B cell (primary cell): Measurements from ENCODE around the gene TBC1D1. TPM values are rescaled to one million over a fixed set of nuclear protein-coding genes. Genes with fewer than 3 reads are reported as not detected.
A peak's percentile ranks its signal among the peaks of the same experiment; 100 is the strongest.

ENCODE experiments used
- ATAC-seq: fragments of 200-7000 bp; cut with Tn5 transposase; one replicate; pipeline ENCODE4 v1.10.0; 2021; ENCODE audit warnings: low read depth, mild to moderate bottlenecking, moderate number of reproducible peaks, moderate library complexity
- CTCF ChIA-PET: fragments of 350-600 bp; sonication (Branson Sonifier 250); formaldehyde crosslinking; loops from one replicate; lab custom pipeline; 2021; ENCODE audit warnings: antibody characterized with exemption, inconsistent platforms; lab: Charles Lee
- POLR2A ChIA-PET: fragments of 350-600 bp; sonication (Branson Sonifier 250); formaldehyde crosslinking; loops from one replicate; lab custom pipeline; 2021; ENCODE audit warnings: antibody characterized with exemption; lab: Charles Lee
- DNase-seq: peaks from one replicate; pipeline ENCODE4 v3.0.0; 2013
- H2AFZ ChIP-seq: 2 replicates; pipeline ENCODE4 v1.6.1; 2012; ENCODE audit warnings: mild to moderate bottlenecking, low read depth, low read length; ENCODE audit not compliant: insufficient read depth, poor library complexity, severe bottlenecking
- H3K27ac ChIP-seq, 2 donors: 1 replicate in 1 of 2; 2 replicates in 1 of 2; pipeline ENCODE4 v1.5.1; 2012 to 2013; ENCODE audit warnings: low read length in 2 of 2, mild to moderate bottlenecking in 2 of 2, moderate library complexity in 1 of 2
- H3K27me3 ChIP-seq, 4 experiments: fragments of 200-600 bp in 1 of 4; sonication (generic) in 1 of 4; replicated peaks in 1 of 4; 1 replicate in 2 of 4; 2 replicates in 2 of 4; pipeline versions ENCODE4 v1.6.1 to v1.7.0; 2013 to 2016; ENCODE audit warnings: low read length in 3 of 4, mild to moderate bottlenecking in 2 of 4, mixed read lengths in 1 of 4, moderate library complexity in 1 of 4; ENCODE audit not compliant: insufficient read depth in 4 of 4, control insufficient read depth in 3 of 4; ENCODE audit errors: control extremely low read depth in 1 of 4
- H3K36me3 ChIP-seq, 2 experiments: replicated peaks in 1 of 2; 1 replicate in 1 of 2; 2 replicates in 1 of 2; pipeline versions ENCODE4 v1.6.1 to v1.7.1; 2013; ENCODE audit warnings: low read length in 1 of 2; ENCODE audit not compliant: insufficient read depth in 2 of 2, control insufficient read depth in 1 of 2; ENCODE audit errors: control extremely low read depth in 1 of 2, extremely low read depth in 1 of 2
- H3K4me1 ChIP-seq, 2 donors: fragments of 200-600 bp in 1 of 2; sonication (generic) in 1 of 2; 1 replicate in 1 of 2; 2 replicates in 1 of 2; pipeline versions ENCODE4 v1.5.1 to v1.6.1; 2013 to 2017; ENCODE audit warnings: low read length in 2 of 2; ENCODE audit not compliant: control insufficient read depth in 2 of 2, insufficient read depth in 2 of 2
- H3K4me2 ChIP-seq: replicated peaks from 2 replicates; pipeline ENCODE3; 2012; ENCODE audit warnings: mild to moderate bottlenecking, low read depth, low read length; ENCODE audit not compliant: poor library complexity, severe bottlenecking
- H3K4me3 ChIP-seq, 5 experiments: fragments of 200-600 bp in 1 of 5; sonication (generic) in 1 of 5; 1 replicate in 3 of 5; 2 replicates in 2 of 5; pipeline versions ENCODE4 v1.5.1 to v1.7.0; 2011 to 2016; ENCODE audit warnings: low read length in 4 of 5, mild to moderate bottlenecking in 4 of 5, low read depth in 2 of 5, control low read depth in 1 of 5, moderate library complexity in 1 of 5; ENCODE audit not compliant: insufficient read depth in 1 of 5; ENCODE audit errors: control extremely low read depth in 1 of 5, extremely low read depth in 1 of 5
- H3K79me2 ChIP-seq: fragments of 200-600 bp; sonication (generic); one replicate; pipeline ENCODE4 v1.6.0; 2016; ENCODE audit warnings: low read length; ENCODE audit not compliant: control insufficient read depth, insufficient read depth
- H3K9ac ChIP-seq: fragments of 200-600 bp; sonication (generic); 2 replicates; pipeline ENCODE4 v1.6.1; 2017; ENCODE audit warnings: mild to moderate bottlenecking, low read length, moderate library complexity
- H3K9me3 ChIP-seq, 3 donors: one replicate each; pipeline versions ENCODE4 v1.6.1 to v1.7.1; 2013; ENCODE audit warnings: low read length in 2 of 3; ENCODE audit not compliant: control insufficient read depth in 2 of 3, insufficient read depth in 1 of 3; ENCODE audit errors: control extremely low read depth in 1 of 3
- H4K20me1 ChIP-seq: 2 replicates; pipeline ENCODE4 v1.6.0; 2012; ENCODE audit warnings: mild to moderate bottlenecking, low read length; ENCODE audit not compliant: insufficient read depth, control insufficient read depth, poor library complexity, severe bottlenecking
- H3K27ac Mint-ChIP-seq: one replicate; pipeline ENCODE4 v1.8.0; 2021; ENCODE audit warnings: mixed read lengths
- H3K27me3 Mint-ChIP-seq: one replicate; pipeline ENCODE4 v1.8.0; 2021; ENCODE audit warnings: mixed read lengths
- H3K4me1 Mint-ChIP-seq: one replicate; pipeline ENCODE4 v1.8.0; 2021; ENCODE audit warnings: mixed read lengths
- H3K4me3 Mint-ChIP-seq: one replicate; pipeline ENCODE4 v1.8.0; 2021; ENCODE audit warnings: mixed read lengths
- H3K9me3 Mint-ChIP-seq: one replicate; pipeline ENCODE4 v1.8.0; 2022; ENCODE audit warnings: mixed read lengths; ENCODE audit not compliant: insufficient read depth
- EZH2 ChIP-seq: IDR thresholded peaks from 2 replicates; pipeline ENCODE4 v1.6.1; 2012; ENCODE audit warnings: borderline replicate concordance, low read depth, mild to moderate bottlenecking, moderate library complexity, low read length; ENCODE audit not compliant: insufficient read depth, poor library complexity, severe bottlenecking
- whole genome bisulfite sequencing: methylation state at CpG from one replicate; pipeline ENCODE4 v1.1.5; 2013; ENCODE audit warnings: missing lambda C conversion rate; ENCODE audit not compliant: insufficient coverage; 5-methylcytosine and 5-hydroxymethylcytosine counted together
- intact Hi-C: fragments of 100-400 bp; cut with micrococcal nuclease; formaldehyde crosslinking; loops from one replicate; pipeline ENCODE4 v1.10.0; 2022
- polyA plus RNA-seq: library from polyadenylated mRNA; depleted of rRNA; stranded (reverse); fragments of >200 nt; gene quantifications from 2 replicates; pipeline ENCODE4 v1.2.3, GENCODE V29; 2012
- total RNA-seq, 2 donors: library from RNA; stranded (reverse); fragments of 120-200 nt in 1 of 2; gene quantifications; 1 replicate in 1 of 2; 2 replicates in 1 of 2; pipeline versions ENCODE4 v1.2.3 to v1.2.4, GENCODE V29; 2013 to 2022
- TF ChIP-seq, protein P1 (sequence below): fragments of 200-600 bp; IDR thresholded peaks from one replicate; pipeline ENCODE4 v1.8.0; 2022; ENCODE audit warnings: antibody characterized with exemption, mild to moderate bottlenecking

TBC1D1 gene
- total and polyA plus RNA-seq, 2 donors (not counting 1 experiment from before 2014, with no cell fraction given): 88.2 to 98.7 TPM

GRCh38 chr4:38129460-38130227 is 238.8 kb downstream of the TBC1D1 start:
- no peaks in the 10 kb centered on the region for H3K27me3 Mint-ChIP-seq

More at GRCh38 chr4:38129460-38130227, 238.8 kb downstream of the TBC1D1 start:
- TF ChIP-seq, protein P1, sequence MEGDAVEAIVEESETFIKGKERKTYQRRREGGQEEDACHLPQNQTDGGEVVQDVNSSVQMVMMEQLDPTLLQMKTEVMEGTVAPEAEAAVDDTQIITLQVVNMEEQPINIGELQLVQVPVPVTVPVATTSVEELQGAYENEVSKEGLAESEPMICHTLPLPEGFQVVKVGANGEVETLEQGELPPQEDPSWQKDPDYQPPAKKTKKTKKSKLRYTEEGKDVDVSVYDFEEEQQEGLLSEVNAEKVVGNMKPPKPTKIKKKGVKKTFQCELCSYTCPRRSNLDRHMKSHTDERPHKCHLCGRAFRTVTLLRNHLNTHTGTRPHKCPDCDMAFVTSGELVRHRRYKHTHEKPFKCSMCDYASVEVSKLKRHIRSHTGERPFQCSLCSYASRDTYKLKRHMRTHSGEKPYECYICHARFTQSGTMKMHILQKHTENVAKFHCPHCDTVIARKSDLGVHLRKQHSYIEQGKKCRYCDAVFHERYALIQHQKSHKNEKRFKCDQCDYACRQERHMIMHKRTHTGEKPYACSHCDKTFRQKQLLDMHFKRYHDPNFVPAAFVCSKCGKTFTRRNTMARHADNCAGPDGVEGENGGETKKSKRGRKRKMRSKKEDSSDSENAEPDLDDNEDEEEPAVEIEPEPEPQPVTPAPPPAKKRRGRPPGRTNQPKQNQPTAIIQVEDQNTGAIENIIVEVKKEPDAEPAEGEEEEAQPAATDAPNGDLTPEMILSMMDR: no peak
- no peak for TF ChIP-seq EZH2
- peak overlapping the region; percentile 6 to 17 for H3K27ac ChIP-seq
- CTCF ChIA-PET: interaction anchor here (1.3 kb wide), 1 partner anchor 50 kb away, joined by 4 read pairs; no protein-coding TSS in a partner anchor
- no peak for ATAC-seq
- no peak overlapping the region for H3K4me3 ChIP-seq
- H3K9ac ChIP-seq: no peak overlapping the region
- H3K9me3 ChIP-seq: no peaks in the 10 kb centered on the region
- intact Hi-C loops: loop anchor here (5.0 kb wide), 1 partner anchor 48 kb away; no protein-coding TSS in a partner anchor
- H3K79me2 ChIP-seq: no peaks in the 10 kb centered on the region
- H3K4me3 Mint-ChIP-seq: no peak overlapping the region
- peak overlapping the region; percentile 72 for H3K27ac Mint-ChIP-seq
- H3K4me2 ChIP-seq: no peak overlapping the region
- H3K27me3 ChIP-seq: no peaks in the 10 kb centered on the region
- no peaks in the 10 kb centered on the region for H3K9me3 Mint-ChIP-seq
- peaks cover 11 to 28% of the 10 kb centered on the region in 2 donors for H3K4me1 ChIP-seq
- no peak overlapping the region for H2AFZ ChIP-seq
- no peaks in the 10 kb centered on the region for H4K20me1 ChIP-seq
- no peak for DNase-seq
- POLR2A ChIA-PET: no interaction called here
- peaks cover 14 to 46% of the 10 kb centered on the region in 2 experiments for H3K36me3 ChIP-seq
- H3K4me1 Mint-ChIP-seq: peaks cover 48% of the 10 kb centered on the region
- 83% methylated on average over 1 of the region's 7 CpGs for WGBS
